Heart right ventricle (tissue), 16 donors: ENCODE data around the gene NCAPD3. TPM values are rescaled to one million over a fixed set of nuclear protein-coding genes. Genes with fewer than 3 reads are reported as not detected.

ENCODE experiments used
- ATAC-seq, 8 donors: fragments of 200-7000 bp; cut with Tn5 transposase; one replicate each; pipeline ENCODE4 v1.9.1; 2020; ENCODE audit warnings: mild to moderate bottlenecking in 8 of 8, moderate library complexity in 8 of 8, moderate number of reproducible peaks in 1 of 8
- DNase-seq, 2 donors: peaks; one replicate each; pipeline ENCODE4 v3.0.0-alpha.2; 2020
- H3K27ac ChIP-seq, 10 donors: fragments of 200-600 bp; sonication (generic) in 2 of 10; one replicate each; pipeline versions ENCODE4 v1.5.0 to v1.8.0; 2020 to 2022; ENCODE audit warnings: mild to moderate bottlenecking in 3 of 10
- H3K27me3 ChIP-seq, 7 donors: fragments of 200-600 bp; one replicate each; pipeline ENCODE4 v1.8.0; 2021 to 2022; ENCODE audit warnings: mild to moderate bottlenecking in 2 of 7
- H3K36me3 ChIP-seq, 9 donors: fragments of 200-600 bp; sonication (generic) in 1 of 9; one replicate each; pipeline versions ENCODE4 v1.5.0 to v1.8.0; 2020 to 2022; ENCODE audit warnings: mild to moderate bottlenecking in 2 of 9
- H3K4me1 ChIP-seq, 9 donors: fragments of 200-600 bp; sonication (generic) in 1 of 9; one replicate each; pipeline versions ENCODE4 v1.5.0 to v1.8.0; 2020 to 2022; ENCODE audit warnings: mild to moderate bottlenecking in 4 of 9
- H3K4me3 ChIP-seq, 10 donors: fragments of 200-600 bp; sonication (generic) in 2 of 10; one replicate each; pipeline versions ENCODE4 v1.5.0 to v1.8.0; 2020 to 2022; ENCODE audit warnings: mild to moderate bottlenecking in 7 of 10, moderate library complexity in 2 of 10
- H3K9me3 ChIP-seq, 11 donors: fragments of 200-600 bp in 10 of 11; sonication (generic) in 2 of 11; one replicate each; pipeline versions ENCODE4 v1.5.0 to v1.8.0; 2013 to 2022; ENCODE audit warnings: mild to moderate bottlenecking in 2 of 11, control low read depth in 1 of 11, moderate library complexity in 1 of 11
- CTCF ChIP-seq, 9 donors: fragments of 200-600 bp; sonication (generic) in 2 of 9; IDR thresholded peaks; one replicate each; pipeline versions ENCODE4 v1.5.0 to v1.8.0; 2021 to 2022; ENCODE audit warnings: antibody characterized with exemption in 9 of 9, mild to moderate bottlenecking in 5 of 9, moderate library complexity in 1 of 9
- WGBS, 2 donors: extraction: QIAGEN DNeasy Blood & Tissue Kit; methylation state at CpG; one replicate each; pipeline ENCODE4 v1.1.7; 2013; ENCODE audit warnings: inconsistent platforms in 1 of 2; 5-methylcytosine and 5-hydroxymethylcytosine counted together
- intact Hi-C, 10 donors: fragments of 100-400 bp; cut with DNase I; formaldehyde crosslinking; loops; one replicate each; pipeline versions ENCODE4 v1.11.1 to v1.14.2; 2022
- polyA plus RNA-seq, 2 donors: library from polyadenylated mRNA; stranded (reverse); fragments of 200-250 nt; gene quantifications; one replicate each; pipeline ENCODE4 v1.2.3, GENCODE V29; 2013
- total RNA-seq, 10 donors: library from RNA; stranded (reverse); fragmentation: NEBNext Ultra II Directional in 3 of 10; extraction: Animal tissue kit (Norgen Biotek cat#: 25700) in 3 of 10; gene quantifications; one replicate each; pipeline versions ENCODE4 v1.2.1 to v1.2.4, GENCODE V29; 2021 to 2023
- donor health status: Arrhythmogenic right ventricular cardiomyopathy.
- donor health status: ischemic (EF 13 %, LVEDD 7.1; RV severe dilation, severe dysfunction).
- donor health status: healthy with polysubstance abuse.
- donor health status: DM: no; HTN: yes; CAD: no.
- donor health status: DM: no; HTN: no; CAD: no.
- donor health status: ischemic (EF 25% LVEDD 6.9; RV normal size, moderate dysfunction).
- donor health status: ischemic (EF 25% LVEDD 5.7; RV mildly dilated, moderate dysfunction).
- donor health status: healthy.
- donor health status: DM: yes; HTN: yes; CAD: no.
- donor health status: Ischemic cardiomyopathy.
- donor health status: ischemic (EF 35%, LVEDD 5.7; RV mildly dilated, moderate dysfunction).
- donor health status: nonischemic (EF 11% LVEDD 7.7; RV severe dilation, severe dysfunction).
- donor health status: DM: yes; HTN: yes; CAD: no.
- donor health status: PGD.
- donor health status: ischemic (EF 29% LVEDD 5.4; RV normal size, mild dysfunction).
- donor health status: nonischemic (EF 23%, LVEDD 6.1; RV moderate dilation, normal function).

The NCAPD3 gene
- total and polyA plus RNA-seq, 12 donors = 4.2 to 16.7 (median 11.0) TPM

GRCh38 chr11:134261626-134262488, 38.1 kb upstream of the NCAPD3 start:
- peak in 7 of 9 donors; percentile 23 to 56 (median 31) for TF ChIP-seq CTCF (IDR thresholded peaks at IDR 0.05)
- H3K4me1 ChIP-seq = peaks cover 0 to 4% (median 0%) of the 10 kb centered on the region in 9 donors
- no peaks in the 10 kb centered on the region for H3K27me3 ChIP-seq
- no peak overlapping the region for H3K27ac ChIP-seq
- 89 to 94% methylated on average over 14 of the region's 14 CpGs for whole genome bisulfite sequencing, 2 donors
- no peak overlapping the region for H3K4me3 ChIP-seq
- H3K9me3 ChIP-seq = no peaks in the 10 kb centered on the region
- peaks cover 0 to 94% (median 49%) of the 10 kb centered on the region in 9 donors for H3K36me3 ChIP-seq
- DNase-seq = no peak
- intact Hi-C loops = loop anchor here in 1 of 10 donors (10.0 kb wide), 1 partner anchor 63 kb away; no protein-coding TSS in a partner anchor
- peak in 1 of 8 donors; percentile 44 for ATAC-seq

DNA sequence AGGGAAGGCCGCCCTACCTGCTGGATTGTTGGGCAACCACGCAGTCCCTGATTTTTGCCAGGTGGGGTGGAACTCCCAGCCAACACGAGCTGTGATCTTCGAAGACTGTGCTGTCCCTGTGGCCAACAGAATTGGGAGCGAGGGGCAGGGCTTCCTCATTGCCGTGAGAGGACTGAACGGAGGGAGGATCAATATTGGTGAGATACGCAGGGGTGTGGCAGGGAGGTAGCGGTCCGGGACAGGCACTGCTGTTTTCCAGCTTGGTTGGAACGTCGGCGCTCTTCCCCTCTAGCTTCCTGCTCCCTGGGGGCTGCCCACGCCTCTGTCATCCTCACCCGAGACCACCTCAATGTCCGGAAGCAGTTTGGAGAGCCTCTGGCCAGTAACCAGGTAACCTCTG, 37.2 kb upstream of the NCAPD3 start:
- peaks cover 0 to 4% (median 0%) of the 10 kb centered on the region in 9 donors for H3K4me1 ChIP-seq
- H3K4me3 ChIP-seq = no peak overlapping the region
- peaks cover 0 to 94% (median 49%) of the 10 kb centered on the region in 9 donors for H3K36me3 ChIP-seq
- WGBS, 2 donors = 90 to 92% methylated on average over 16 of the region's 16 CpGs
- H3K27ac ChIP-seq = no peak overlapping the region
- ATAC-seq (no peak), DNase-seq (no peak)
- intact Hi-C loops = loop anchor here in 1 of 10 donors (10.0 kb wide), 1 partner anchor 64 kb away; no protein-coding TSS in a partner anchor
- no peak for TF ChIP-seq CTCF (IDR thresholded peaks at IDR 0.05)
- H3K9me3 ChIP-seq = no peaks in the 10 kb centered on the region
- no peaks in the 10 kb centered on the region for H3K27me3 ChIP-seq

DNA sequence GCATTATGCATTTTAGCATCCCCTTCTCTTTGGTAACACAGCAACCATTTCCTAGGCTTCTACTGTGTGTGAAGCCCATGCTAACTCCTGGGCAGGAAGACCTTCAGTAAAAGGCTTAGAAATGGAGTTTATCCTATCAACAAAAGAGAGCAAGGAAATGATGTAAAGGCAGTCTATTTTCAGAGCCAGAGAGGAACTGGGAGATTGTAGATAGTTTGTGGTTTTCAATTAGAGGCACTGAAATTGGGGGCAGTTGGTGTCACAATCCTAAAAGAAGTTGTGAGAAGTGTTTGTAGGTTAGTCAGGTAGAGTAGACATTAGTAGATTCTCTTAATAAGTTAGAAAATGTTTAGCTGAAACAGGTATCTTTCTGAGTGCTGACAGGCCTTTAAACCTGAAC, 36.7 kb upstream of the NCAPD3 start:
- intact Hi-C loops = loop anchor here in 1 of 10 donors (10.0 kb wide), 1 partner anchor 64 kb away; no protein-coding TSS in a partner anchor
- no peak overlapping the region for H3K27ac ChIP-seq
- no peak for TF ChIP-seq CTCF (IDR thresholded peaks at IDR 0.05)
- H3K9me3 ChIP-seq = no peaks in the 10 kb centered on the region
- peaks cover 0 to 4% (median 0%) of the 10 kb centered on the region in 9 donors for H3K4me1 ChIP-seq
- H3K36me3 ChIP-seq = peaks cover 0 to 89% (median 49%) of the 10 kb centered on the region in 9 donors
- no peaks in the 10 kb centered on the region for H3K27me3 ChIP-seq
- DNase-seq (no peak), ATAC-seq (no peak)
- H3K4me3 ChIP-seq = no peak overlapping the region

- Histone ChIP-seq H3K36me3 (peaks cover 0 to 71% (median 48%) of the 10 kb centered on the region in 9 donors), H3K4me3 (no peak overlapping the region)
These were observed 34.8 kb upstream of the NCAPD3 start for GRCh38 chr11:134258577-134258976.

More at GRCh38 chr11:134258577-134258976, 34.8 kb upstream of the NCAPD3 start:
- Histone ChIP-seq H3K27me3 (no peaks in the 10 kb centered on the region), H3K27ac (no peak overlapping the region), H3K9me3 (no peaks in the 10 kb centered on the region), H3K4me1 (peaks cover 0 to 18% (median 12%) of the 10 kb centered on the region in 9 donors)
- 70 to 83% methylated on average over 4 of the region's 4 CpGs for WGBS, 2 donors
- no peak for TF ChIP-seq CTCF (IDR thresholded peaks at IDR 0.05)
- DNase-seq (no peak), ATAC-seq (no peak)
- intact Hi-C loops = loop anchor here in 2 of 10 donors (10.0 kb wide), 2 partner anchors 194 to 214 kb away; partner anchors contain the start of gene JAM3 (in 1 of the 2)
